NCI-H1417 treated with DMSO at 0.1 percent for 48 hours (cell line): ENCODE data around the gene C1orf141.
"Not testable (repeated sequence)": the region's sequence is repeated elsewhere in the genome, so short reads cannot be mapped to it uniquely, and the experiment has no call there.

Experiments used
- DNase-seq: peaks from one replicate; lab custom pipeline; 2025; lab: John Stamatoyannopoulos, UW

Gene C1orf141

GRCh38 chr1:67085326-67085725, 49.4 kb downstream of the C1orf141 start:
- DNase-seq = no peak

- DNase-seq = no peak
Observed at GRCh38 chr1:67084765-67085318, 49.9 kb downstream of the C1orf141 start.

- no peak for DNase-seq
Observed at GRCh38 chr1:67078291-67078690, 56.5 kb downstream of the C1orf141 start.

- no peak for DNase-seq
Observed at GRCh38 chr1:67077593-67077992, 57.2 kb downstream of the C1orf141 start.

- no peak for DNase-seq
Observed at GRCh38 chr1:67072749-67073148, 62.0 kb downstream of the C1orf141 start.

GRCh38 chr1:67067655-67068054, 67.1 kb downstream of the C1orf141 start:
- DNase-seq = not testable (repeated sequence)

- no peak for DNase-seq
Observed at GRCh38 chr1:67062412-67062811, 72.4 kb downstream of the C1orf141 start.

GRCh38 chr1:67061266-67061665, 73.5 kb downstream of the C1orf141 start:
- DNase-seq = no peak

- no peak for DNase-seq
Observed at GRCh38 chr1:67060811-67061218, 74.0 kb downstream of the C1orf141 start.

GRCh38 chr1:67059346-67059745, 75.4 kb downstream of the C1orf141 start:
- DNase-seq = no peak

GRCh38 chr1:67058761-67059160, 76.0 kb downstream of the C1orf141 start:
- DNase-seq = no peak

- DNase-seq = no peak
Observed at GRCh38 chr1:67058242-67058641, 76.5 kb downstream of the C1orf141 start.

GRCh38 chr1:67053785-67054772, 80.7 kb downstream of the C1orf141 start, which contains the start of gene SLC35D1:
Gene SLC35D1, minus strand, starts transcription at chr1:67054148. Its CDS starts 135 bp downstream, at chr1:67054013.
- peak; percentile 27 for DNase-seq

GRCh38 chr1:67053535-67053784, 81.3 kb downstream of the C1orf141 start:
- no peak for DNase-seq

- no peak for DNase-seq
Observed at GRCh38 chr1:67052741-67053534, 81.8 kb downstream of the C1orf141 start.

GRCh38 chr1:67051196-67051595, 83.6 kb downstream of the C1orf141 start:
- DNase-seq = no peak

- DNase-seq = no peak
Observed at GRCh38 chr1:67044631-67045270, 90.0 kb downstream of the C1orf141 start.

GRCh38 chr1:67043366-67043765, 91.4 kb downstream of the C1orf141 start:
- DNase-seq = no peak
